Esophagus muscularis mucosa (tissue), 4 donors: Measurements from ENCODE around the gene PLA2R1. TPM values are rescaled to one million over a fixed set of nuclear protein-coding genes. Genes with fewer than 3 reads are reported as not detected.

ENCODE experiments used
- DNase-seq: peaks from one replicate; pipeline ENCODE4 v3.0.0-alpha.2; 2017; ENCODE audit errors: extremely low spot score
- H3K27ac ChIP-seq, 4 donors: fragments of 200-600 bp; sonication (generic); replicated peaks in 1 of 4; 1 replicate in 3 of 4; 2 replicates in 1 of 4; pipeline ENCODE4 v1.5.1; 2016 to 2019; ENCODE audit warnings: mild to moderate bottlenecking in 1 of 4
- H3K27me3 ChIP-seq, 4 donors: fragments of 200-600 bp; sonication (generic); one replicate each; pipeline versions ENCODE4 v1.5.1 to v1.6.0; 2016 to 2019
- H3K36me3 ChIP-seq, 4 donors: fragments of 200-600 bp; sonication (generic); one replicate each; pipeline ENCODE4 v1.5.1; 2016 to 2019
- H3K4me1 ChIP-seq, 4 donors: fragments of 200-600 bp; sonication (generic); one replicate each; pipeline ENCODE4 v1.5.1; 2016 to 2019
- H3K4me3 ChIP-seq, 4 donors: fragments of 200-600 bp; sonication (generic); 1 replicate in 2 of 4; 2 replicates in 2 of 4; pipeline ENCODE4 v1.5.1; 2016 to 2019; ENCODE audit warnings: mild to moderate bottlenecking in 4 of 4, moderate library complexity in 1 of 4
- H3K9me3 ChIP-seq, 4 donors: fragments of 200-600 bp; sonication (generic); 1 replicate in 3 of 4; 2 replicates in 1 of 4; pipeline ENCODE4 v1.5.1; 2016 to 2019
- CTCF ChIP-seq, 3 experiments: fragments of 200-600 bp in 2 of 3; fragments of 450-650 bp in 1 of 3; sonication (generic) in 2 of 3; IDR thresholded peaks; one replicate each; pipeline ENCODE4 v1.5.1; 2017 to 2019; ENCODE audit warnings: antibody characterized with exemption in 3 of 3, mild to moderate bottlenecking in 2 of 3, moderate library complexity in 1 of 3
- EP300 ChIP-seq: sonication (generic); formaldehyde crosslinking; IDR thresholded peaks from one replicate; pipeline ENCODE4 v1.6.1; 2017; ENCODE audit warnings: antibody characterized with exemption
- POLR2A ChIP-seq: fragments of 450-650 bp; IDR thresholded peaks from one replicate; pipeline ENCODE4 v1.6.1; 2017; ENCODE audit warnings: antibody characterized with exemption, moderate library complexity, mild to moderate bottlenecking, low read depth
- POLR2AphosphoS5 ChIP-seq, 2 donors: sonication (generic); formaldehyde crosslinking; IDR thresholded peaks; one replicate each; pipeline ENCODE4 v1.6.1; 2017; ENCODE audit warnings: antibody characterized with exemption in 2 of 2
- WGBS: methylation state at CpG from one replicate; pipeline ENCODE4 v1.1.5; 2018; 5-methylcytosine and 5-hydroxymethylcytosine counted together
- intact Hi-C: fragments of 100-400 bp; cut with DNase I; formaldehyde crosslinking; loops from one replicate; pipeline ENCODE4 v1.15.1; 2023
- total RNA-seq, 4 donors: library from RNA; depleted of rRNA; stranded (reverse); fragments of >200 nt; gene quantifications; one replicate each; pipeline versions ENCODE4 v1.1.0 to v1.2.1, GENCODE V29; 2016

Gene PLA2R1
- total RNA-seq, 4 donors from 2014 or later, result 2.8 to 6.4 (median 5.1) TPM

GRCh38 chr2:160092445-160092844 is 30.0 kb upstream of the PLA2R1 start:
- Histone ChIP-seq H3K4me3 (no peak overlapping the region), H3K9me3 (peaks cover under 1 to 64% (median 37%) of the 10 kb centered on the region in 4 donors), H3K4me1 (no peaks in the 10 kb centered on the region), H3K27me3 (no peaks in the 10 kb centered on the region), H3K36me3 (no peaks in the 10 kb centered on the region), H3K27ac (no peak overlapping the region)
- TF ChIP-seq POLR2A, result no peak
- TF ChIP-seq POLR2AphosphoS5 (IDR thresholded peaks at IDR 0.05), result no peak
- TF ChIP-seq EP300, result no peak
- TF ChIP-seq CTCF (IDR thresholded peaks at IDR 0.05), result no peak
- intact Hi-C loops, result no loop called here
- no peak for DNase-seq
- WGBS, result 90% methylated on average over 4 of the region's 4 CpGs

GRCh38 chr2:160091381-160091780 is 29.0 kb upstream of the PLA2R1 start:
- H3K4me3 ChIP-seq, result no peak overlapping the region
- no peak overlapping the region for H3K27ac ChIP-seq
- no peaks in the 10 kb centered on the region for H3K27me3 ChIP-seq
- intact Hi-C loops, result no loop called here
- TF ChIP-seq POLR2A (no peak), POLR2AphosphoS5 (IDR thresholded peaks at IDR 0.05) (no peak), CTCF (IDR thresholded peaks at IDR 0.05) (no peak), EP300 (no peak)
- H3K9me3 ChIP-seq, result peaks cover 3 to 75% (median 48%) of the 10 kb centered on the region in 4 donors
- H3K36me3 ChIP-seq, result no peaks in the 10 kb centered on the region
- H3K4me1 ChIP-seq, result no peaks in the 10 kb centered on the region
- DNase-seq, result no peak

GRCh38 chr2:160087854-160088745 is 25.7 kb upstream of the PLA2R1 start:
- intact Hi-C loops, result no loop called here
- DNase-seq, result no peak
- Histone ChIP-seq H3K27me3 (no peaks in the 10 kb centered on the region), H3K4me1 (no peaks in the 10 kb centered on the region), H3K27ac (no peak overlapping the region), H3K4me3 (no peak overlapping the region), H3K9me3 (peaks cover 3 to 88% (median 69%) of the 10 kb centered on the region in 4 donors), H3K36me3 (no peaks in the 10 kb centered on the region)
- TF ChIP-seq EP300 (no peak), CTCF (IDR thresholded peaks at IDR 0.05) (no peak), POLR2AphosphoS5 (IDR thresholded peaks at IDR 0.05) (no peak), POLR2A (no peak)
- 74% methylated on average over 4 of the region's 4 CpGs for WGBS

- intact Hi-C loops, result no loop called here
- no peak for DNase-seq
- H3K4me1 ChIP-seq, result no peaks in the 10 kb centered on the region
- H3K9me3 ChIP-seq, result peaks cover 3 to 70% (median 62%) of the 10 kb centered on the region in 4 donors
- 85% methylated on average over 3 of the region's 3 CpGs for WGBS
- no peak overlapping the region for H3K4me3 ChIP-seq
- H3K36me3 ChIP-seq, result no peaks in the 10 kb centered on the region
- H3K27me3 ChIP-seq, result no peaks in the 10 kb centered on the region
- TF ChIP-seq POLR2AphosphoS5 (IDR thresholded peaks at IDR 0.05) (no peak), CTCF (IDR thresholded peaks at IDR 0.05) (no peak), POLR2A (no peak), EP300 (no peak)
- no peak overlapping the region for H3K27ac ChIP-seq
These were observed 23.2 kb upstream of the PLA2R1 start for GRCh38 chr2:160085662-160086061.
